Dedifferentiated amniotic fluid mesenchymal stem cell (primary cell): Measurements from ENCODE around the gene AKAP4.

ENCODE experiments used
- DNase-seq: peaks from one replicate; pipeline ENCODE4 v3.0.0-alpha.2; 2016; ENCODE audit errors: extremely low spot score

The AKAP4 gene

GRCh38 chrX:50200907-50201306 is at the start of gene AKAP4:
AKAP4 (minus strand) TSS chrX:50201007; CDS start chrX:50200889, 118 bp downstream.
- DNase-seq: no peak

- DNase-seq: peak; percentile 4
Observed at GRCh38 chrX:50211510-50211909, 10.7 kb upstream of the AKAP4 start.

- DNase-seq: no peak
Observed at GRCh38 chrX:50206753-50207152, 5.9 kb upstream of the AKAP4 start.

GRCh38 chrX:50204364-50204899 is 3.6 kb upstream of the AKAP4 start, which contains the start of gene CCNB3:
CCNB3 (plus strand) TSS chrX:50204765; CDS start chrX:50285164, 80,399 bp downstream.
- peak; percentile 31 for DNase-seq

GRCh38 chrX:50202539-50202938 is 1.7 kb upstream of the AKAP4 start:
- DNase-seq: no peak

GRCh38 chrX:50198348-50198747 is 2.5 kb downstream of the AKAP4 start:
- no peak for DNase-seq

- no peak for DNase-seq
Observed at GRCh38 chrX:50188859-50189600, 11.8 kb downstream of the AKAP4 start.

GRCh38 chrX:50183891-50184290 is 16.9 kb downstream of the AKAP4 start:
- no peak for DNase-seq

GRCh38 chrX:50180073-50180940 is 20.5 kb downstream of the AKAP4 start:
- DNase-seq: no peak

- no peak for DNase-seq
Observed at GRCh38 chrX:50169717-50170116, 31.1 kb downstream of the AKAP4 start.

- no peak for DNase-seq
Observed at GRCh38 chrX:50168241-50168687, 32.5 kb downstream of the AKAP4 start.

GRCh38 chrX:50167366-50167765 is 33.4 kb downstream of the AKAP4 start:
- no peak for DNase-seq

GRCh38 chrX:50165727-50166126 is 35.1 kb downstream of the AKAP4 start:
- no peak for DNase-seq

- no peak for DNase-seq
Observed at GRCh38 chrX:50161127-50161526, 39.7 kb downstream of the AKAP4 start.

- DNase-seq: no peak
Observed at GRCh38 chrX:50158593-50158992, 42.2 kb downstream of the AKAP4 start.

GRCh38 chrX:50157545-50158135 is 43.2 kb downstream of the AKAP4 start:
- DNase-seq: no peak

GRCh38 chrX:50154429-50154828 is 46.4 kb downstream of the AKAP4 start:
- DNase-seq: no peak

GRCh38 chrX:50152456-50152855 is 48.4 kb downstream of the AKAP4 start:
- no peak for DNase-seq

- no peak for DNase-seq
Observed at GRCh38 chrX:50147972-50148371, 52.8 kb downstream of the AKAP4 start.
